MCF 10A (cell line): ENCODE results near the gene SLC45A1. TPM values are rescaled to one million over a fixed set of nuclear protein-coding genes. Genes with fewer than 3 reads are reported as not detected.

ENCODE experiments used
- Bru-seq: library from RNA; stranded (reverse); fragments of 400-500 nt; gene quantifications from one replicate; lab custom pipeline; 2021; lab: Mats Ljungman, UMichigan
- BruChase-seq, 2 experiments: library from RNA; stranded (reverse); fragments of 400-500 nt; gene quantifications; one replicate each; lab custom pipeline; 2021; lab: Mats Ljungman, UMichigan
- BruUV-seq: library from RNA; stranded (reverse); fragments of 400-500 nt; replicated peaks from 2 replicates; lab custom pipeline; 2021; lab: Mats Ljungman, UMichigan
- CTCF ChIA-PET: fragments of 300-600 bp; sonication (Branson Sonifier 250); formaldehyde crosslinking; extraction: SDS; loops from one replicate; lab custom pipeline; 2021; ENCODE audit warnings: antibody characterized with exemption, inconsistent platforms; lab: Yijun Ruan, JAX
- POLR2A ChIA-PET: fragments of 300-600, 350-650 bp; sonication (Branson Sonifier 250); formaldehyde crosslinking; extraction: SDS; loops from one replicate; lab custom pipeline; 2020; ENCODE audit warnings: antibody characterized with exemption, inconsistent platforms; lab: Yijun Ruan, JAX
- DNase-seq: peaks from one replicate; pipeline ENCODE4 v3.0.0-alpha.2; 2018; ENCODE audit not compliant: unreplicated experiment
- H3K27ac Mint-ChIP-seq: one replicate; pipeline ENCODE4 v1.8.0; 2022; ENCODE audit warnings: mild to moderate bottlenecking, low read depth, mixed read lengths; ENCODE audit not compliant: unreplicated experiment
- H3K27me3 Mint-ChIP-seq: one replicate; pipeline ENCODE4 v1.8.0; 2022; ENCODE audit warnings: mixed read lengths; ENCODE audit not compliant: insufficient read depth, unreplicated experiment
- H3K36me3 Mint-ChIP-seq: one replicate; pipeline ENCODE4 v1.8.0; 2022; ENCODE audit warnings: mild to moderate bottlenecking, moderate library complexity, mixed read lengths; ENCODE audit not compliant: insufficient read depth, unreplicated experiment
- H3K4me1 Mint-ChIP-seq: one replicate; pipeline ENCODE4 v1.8.0; 2022; ENCODE audit warnings: mixed read lengths; ENCODE audit not compliant: insufficient read depth, unreplicated experiment
- H3K4me3 Mint-ChIP-seq: one replicate; pipeline ENCODE4 v1.8.0; 2022; ENCODE audit warnings: mild to moderate bottlenecking, moderate library complexity, mixed read lengths; ENCODE audit not compliant: unreplicated experiment
- H3K9me3 Mint-ChIP-seq: one replicate; pipeline ENCODE4 v1.8.0; 2022; ENCODE audit warnings: mixed read lengths; ENCODE audit not compliant: unreplicated experiment
- CTCF ChIP-seq: fragments of 200-600 bp; IDR thresholded peaks from one replicate; pipeline ENCODE4 v1.8.0; 2022; ENCODE audit warnings: antibody characterized with exemption, mild to moderate bottlenecking; ENCODE audit not compliant: unreplicated experiment
- intact Hi-C: fragments of 100-400 bp; cut with micrococcal nuclease; formaldehyde crosslinking; loops from 2 replicates; pipeline ENCODE4 v1.14.1; 2022
- long read RNA-seq: library from polyadenylated mRNA; stranded (forward); transcript quantifications from one replicate; pipeline ENCODE4 v2.0.0, GENCODE V29; 2022
- total RNA-seq: library from RNA; stranded (reverse); gene quantifications from 2 replicates; pipeline ENCODE4 v1.2.3, GENCODE V29; 2022

SLC45A1 gene
- total RNA-seq (0.29 and 0.30 TPM in 2 replicates), Bru-seq, nascent RNA (percentile 13 among the genes with signal in this experiment), BruChase-seq, experiment 1, labeled RNA remaining after a 6-hour chase (percentile 4 among the genes with signal in this experiment), BruChase-seq, experiment 2, labeled RNA remaining after a 2-hour chase (percentile 11 among the genes with signal in this experiment)
- long read RNA-seq: 0 reads

GRCh38 chr1:8317647-8318381 is at the start of gene SLC45A1:
TSS of gene SLC45A1 (plus strand) at chr1:8318114. CDS start at chr1:8324330, 6,216 bp downstream.
- Mint-ChIP-seq H3K27ac (no peak within 1 kb of the TSS), H3K36me3 (no peaks in the 10 kb centered on the region), H3K9me3 (peaks cover 8% of the 10 kb centered on the region), H3K4me1 (peaks cover 15% of the 10 kb centered on the region), H3K27me3 (no peaks in the 10 kb centered on the region), H3K4me3 (peak within 1 kb of the TSS; percentile 57)
- no peak for TF ChIP-seq CTCF
- POLR2A ChIA-PET: interaction anchor here (1.0 kb wide), 1 partner anchor 298 kb away, joined by 3 read pairs; no protein-coding TSS in a partner anchor
- CTCF ChIA-PET: interaction anchor here (0.9 to 4.0 kb wide), 3 partner anchors 26 to 342 kb away, joined by 3 to 49 read pairs (median 5); no protein-coding TSS in a partner anchor
- peak; percentile 40 for DNase-seq
- no TSS peak for BruUV-seq
- intact Hi-C loops: no loop called here

- intact Hi-C loops: no loop called here
- no TSS peak for BruUV-seq
- ChIA-PET CTCF (interaction anchor here (0.9 to 1.5 kb wide), 2 partner anchors 242 to 298 kb away, joined by 3 to 5 read pairs; no protein-coding TSS in a partner anchor), POLR2A (interaction anchor here (0.7 to 1.2 kb wide), 3 partner anchors 13 to 1572 kb away, joined by 3 to 4 read pairs (median 3); no protein-coding TSS in a partner anchor)
- H3K4me1 Mint-ChIP-seq: no peaks in the 10 kb centered on the region
- H3K27ac Mint-ChIP-seq: no peak overlapping the region
- TF ChIP-seq CTCF: no peak
- no peak overlapping the region for H3K4me3 Mint-ChIP-seq
- no peaks in the 10 kb centered on the region for H3K36me3 Mint-ChIP-seq
- H3K9me3 Mint-ChIP-seq: no peaks in the 10 kb centered on the region
- H3K27me3 Mint-ChIP-seq: no peaks in the 10 kb centered on the region
- no peak for DNase-seq
Observed at GRCh38 chr1:8273036-8273435, 44.9 kb upstream of the SLC45A1 start.

GRCh38 chr1:8274352-8274751 is 43.6 kb upstream of the SLC45A1 start:
- BruUV-seq: no TSS peak

More at GRCh38 chr1:8274352-8274751, 43.6 kb upstream of the SLC45A1 start:
- Mint-ChIP-seq H3K9me3 (no peaks in the 10 kb centered on the region), H3K4me3 (no peak overlapping the region), H3K27ac (no peak overlapping the region), H3K27me3 (no peaks in the 10 kb centered on the region), H3K36me3 (no peaks in the 10 kb centered on the region), H3K4me1 (no peaks in the 10 kb centered on the region)
- CTCF ChIA-PET: interaction anchor here (0.6 to 1.0 kb wide), 3 partner anchors 18 to 628 kb away, joined by 3 read pairs; no protein-coding TSS in a partner anchor
- DNase-seq: no peak
- intact Hi-C loops: no loop called here
- POLR2A ChIA-PET: interaction anchor here (0.5 to 1.9 kb wide), 5 partner anchors 11 to 236 kb away, joined by 3 to 6 read pairs (median 4); no protein-coding TSS in a partner anchor
- TF ChIP-seq CTCF: no peak
